Islet precursor cell (in vitro differentiated cells): ENCODE measurements around the gene PRKAR1A.

Experiments used
- DNase-seq: peaks from one replicate; pipeline ENCODE4 v3.0.0-alpha.2; 2018

The PRKAR1A gene

DNA sequence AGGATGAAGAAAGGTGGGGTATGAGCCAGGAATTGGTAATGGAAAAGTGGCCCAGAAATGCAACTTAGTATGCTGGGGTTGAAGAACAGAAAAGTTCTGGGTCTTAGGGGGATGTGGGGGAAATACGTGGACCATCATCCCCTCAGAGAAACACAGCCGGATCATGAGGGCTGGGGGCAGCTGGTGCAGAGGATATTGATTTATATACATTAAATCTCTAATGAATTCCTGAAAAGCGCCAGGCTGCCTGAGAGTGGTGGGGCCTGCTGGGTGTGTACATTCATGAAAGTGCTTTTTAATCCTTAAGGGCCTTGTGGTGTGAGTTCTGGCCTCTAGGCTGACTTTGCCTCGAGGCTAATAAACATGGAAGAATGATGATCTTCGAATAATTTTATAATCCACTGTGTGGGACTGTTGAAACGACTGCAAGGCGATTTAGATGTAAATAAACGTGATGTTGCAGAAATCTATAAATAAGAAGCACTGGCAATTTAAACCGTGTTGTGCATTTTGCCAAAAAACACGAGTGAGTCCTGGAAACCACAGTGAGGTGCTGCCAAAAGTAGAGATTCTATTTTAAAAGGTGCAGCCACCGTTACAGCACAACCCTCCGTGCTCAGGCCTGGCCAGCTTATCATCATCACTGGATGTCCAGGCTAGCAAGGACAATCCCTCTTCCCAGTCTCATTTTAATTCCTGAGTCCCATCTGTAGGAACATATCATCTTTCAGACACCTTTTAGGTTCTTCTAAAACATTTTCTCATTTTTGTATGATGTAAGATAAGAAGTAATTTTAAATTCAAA lies 32.1 kb downstream of the PRKAR1A start:
- DNase-seq = no peak

DNA sequence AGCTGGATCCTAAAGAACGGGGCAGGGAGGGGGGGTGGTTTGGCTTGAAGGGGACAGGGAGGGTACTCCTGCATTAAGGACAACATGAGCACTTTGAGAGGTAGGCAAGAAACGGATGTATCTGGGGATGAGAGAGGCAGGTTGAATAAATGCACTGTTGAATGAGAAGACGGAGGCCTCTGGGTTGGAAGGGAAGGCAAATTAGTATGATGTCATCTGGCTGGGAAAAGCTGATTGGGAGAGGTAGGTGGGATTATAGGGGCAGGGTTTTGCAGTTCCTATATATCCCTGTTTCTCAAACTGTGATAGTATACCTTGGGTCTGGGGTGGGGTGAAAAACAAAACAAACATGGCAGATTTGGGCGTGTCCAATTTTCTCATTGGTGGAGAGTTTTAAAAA lies 44.3 kb downstream of the PRKAR1A start:
- no peak for DNase-seq

DNA sequence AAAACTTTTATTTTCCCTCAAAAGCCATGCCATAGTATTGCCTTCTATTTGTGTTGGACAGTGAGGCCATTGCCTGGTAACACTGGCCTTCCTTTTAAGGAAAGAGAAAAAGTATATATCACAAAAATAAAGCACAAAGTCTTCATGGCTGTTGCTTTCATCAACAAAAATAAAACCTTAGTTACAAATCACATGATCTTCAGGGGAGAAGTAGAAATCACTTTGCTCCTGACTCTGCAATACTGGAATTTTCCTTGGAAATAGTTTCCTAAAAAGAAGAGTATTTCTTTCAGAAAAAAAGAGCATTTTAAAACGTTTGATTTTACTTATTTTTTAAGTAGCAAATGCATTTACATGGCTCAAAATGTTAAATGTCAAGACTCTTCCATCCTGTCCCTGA lies 47.1 kb downstream of the PRKAR1A start:
- no peak for DNase-seq

DNA sequence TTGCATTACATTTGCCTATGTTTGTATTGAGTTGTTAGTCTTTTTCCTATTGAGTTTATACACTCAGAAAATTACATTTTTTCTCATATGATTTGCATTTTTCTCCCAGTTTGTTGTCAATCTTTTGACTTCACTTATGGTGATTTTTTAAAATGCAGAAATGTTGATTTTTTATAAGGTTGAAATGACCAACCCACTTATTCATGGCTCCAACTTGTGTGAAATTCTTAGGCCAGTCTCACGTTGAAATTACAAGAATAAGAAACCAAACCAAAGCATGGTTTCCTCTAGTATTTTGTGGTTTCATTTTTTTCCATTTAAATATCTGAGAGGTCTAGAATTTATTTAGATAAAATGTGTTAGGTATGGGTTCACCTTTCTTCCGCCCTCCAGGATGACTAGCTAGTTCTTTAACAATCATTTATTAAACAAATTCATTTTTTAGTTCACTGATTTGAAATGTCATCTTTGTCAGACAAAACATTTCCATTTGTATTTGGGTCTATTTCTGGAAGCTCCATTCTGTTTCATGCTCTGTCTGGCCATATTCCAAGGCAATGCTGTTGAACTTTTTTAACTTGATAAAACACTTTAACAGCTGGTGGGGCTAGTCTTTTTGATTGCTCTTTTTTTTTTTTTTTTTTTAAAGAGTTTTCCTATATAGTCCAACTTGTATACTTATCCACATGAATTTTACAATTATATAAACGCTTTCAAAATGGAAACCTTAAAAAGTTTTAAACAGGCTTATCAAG lies 48.9 kb downstream of the PRKAR1A start:
- no peak for DNase-seq

DNA sequence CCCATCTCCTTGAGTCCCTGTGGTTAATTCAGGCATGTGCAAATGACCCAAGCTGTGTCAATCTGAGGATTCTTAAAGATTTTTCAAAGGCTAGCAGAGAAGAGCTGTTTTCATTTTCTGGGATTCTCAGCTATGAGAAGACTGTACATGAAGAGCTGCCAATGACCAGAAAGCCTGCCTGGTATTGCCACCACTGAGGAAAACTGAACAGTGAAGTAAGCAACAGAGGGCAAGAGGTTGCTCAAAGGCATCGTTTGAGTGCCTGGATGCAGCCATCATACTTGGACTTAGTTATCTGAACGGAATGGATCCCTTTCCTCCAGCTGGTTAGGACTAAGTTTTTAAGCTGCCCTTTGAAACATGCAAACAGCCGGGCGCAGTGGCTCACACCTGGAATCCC lies 50.5 kb downstream of the PRKAR1A start:
- DNase-seq = no peak

DNA sequence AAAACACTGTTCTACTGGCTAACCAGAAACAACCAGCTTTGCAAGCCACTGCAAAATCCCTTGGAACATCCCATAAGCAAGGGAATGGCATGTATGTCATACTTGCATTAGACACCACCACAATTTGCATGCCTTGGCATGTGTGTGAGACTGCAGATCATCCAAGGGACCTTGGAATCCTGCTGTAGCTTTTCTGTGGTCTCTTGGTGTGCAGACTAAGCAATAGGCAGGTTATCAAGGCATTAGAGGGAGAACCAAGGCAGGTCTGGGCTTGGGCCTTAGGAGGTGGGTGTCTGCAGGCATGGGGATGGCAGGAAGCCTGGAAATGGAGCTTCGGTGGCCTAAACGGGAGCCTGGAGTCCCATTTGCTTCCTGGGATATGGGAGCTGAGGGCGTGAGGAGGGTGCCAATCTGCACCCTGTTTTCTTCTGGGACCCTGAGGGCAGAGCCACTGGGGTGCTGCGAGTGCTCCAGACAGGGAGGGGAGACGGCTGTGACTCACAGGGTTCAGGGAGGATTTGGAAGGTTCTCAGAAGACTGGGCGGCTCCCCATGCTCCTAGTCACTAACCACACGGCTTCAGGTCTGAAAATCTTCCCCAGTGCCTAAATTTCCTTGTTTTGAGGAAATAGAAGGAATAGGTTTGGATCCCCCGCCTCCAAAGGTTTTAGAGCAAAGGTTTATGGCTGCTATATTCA lies 52.3 kb downstream of the PRKAR1A start:
- DNase-seq = no peak

DNA sequence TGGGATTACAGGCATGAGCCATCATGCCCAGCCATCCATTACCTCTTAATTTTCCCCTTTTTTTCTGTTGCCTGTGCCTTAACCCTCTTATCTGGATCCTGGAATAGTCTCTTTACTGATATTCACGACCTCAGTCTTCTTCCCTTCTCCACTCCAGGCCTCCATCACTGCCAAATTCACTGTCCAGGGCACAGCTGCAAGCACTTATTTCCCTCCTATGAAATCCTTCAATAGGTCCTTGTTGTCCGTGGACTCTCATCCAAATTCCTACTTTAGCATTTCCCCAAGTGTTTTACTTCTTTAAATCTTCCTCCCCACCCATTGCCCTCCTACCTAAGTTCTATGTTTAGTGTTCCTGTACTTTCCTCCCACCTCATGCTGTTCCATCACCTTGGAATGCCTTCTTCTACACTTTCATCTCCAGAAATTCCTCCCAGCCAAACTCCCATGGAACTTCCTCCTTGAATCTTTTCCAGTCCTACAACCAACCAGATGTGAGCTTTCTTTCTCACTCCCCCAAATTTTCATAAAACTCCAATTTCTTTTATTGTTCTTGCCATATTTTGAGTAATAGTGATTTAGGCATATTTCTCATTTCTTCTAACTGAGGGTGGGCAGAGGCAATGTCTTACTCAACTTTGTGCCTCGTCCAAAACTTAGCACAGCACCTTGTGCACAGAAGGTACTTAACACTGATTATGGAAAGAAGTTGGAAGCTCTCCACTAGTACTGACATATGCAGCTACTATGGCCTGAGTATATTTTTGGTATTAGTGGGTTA lies 53.6 kb downstream of the PRKAR1A start:
- no peak for DNase-seq

DNA sequence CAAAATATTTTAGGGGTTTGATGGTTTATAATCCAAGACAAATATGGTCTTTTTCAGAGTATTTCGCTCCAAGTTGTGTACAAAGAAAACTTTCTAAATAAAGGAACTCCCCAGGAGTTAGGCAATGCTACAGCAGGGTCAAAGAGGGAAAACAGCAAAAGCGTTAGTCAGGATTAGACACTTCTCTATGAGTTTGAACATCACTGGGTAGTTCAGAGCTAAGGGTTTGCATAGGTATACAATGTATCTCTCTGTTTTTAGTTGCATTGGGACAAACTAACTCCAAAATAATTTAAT lies 54.2 kb downstream of the PRKAR1A start:
- DNase-seq = no peak

DNA sequence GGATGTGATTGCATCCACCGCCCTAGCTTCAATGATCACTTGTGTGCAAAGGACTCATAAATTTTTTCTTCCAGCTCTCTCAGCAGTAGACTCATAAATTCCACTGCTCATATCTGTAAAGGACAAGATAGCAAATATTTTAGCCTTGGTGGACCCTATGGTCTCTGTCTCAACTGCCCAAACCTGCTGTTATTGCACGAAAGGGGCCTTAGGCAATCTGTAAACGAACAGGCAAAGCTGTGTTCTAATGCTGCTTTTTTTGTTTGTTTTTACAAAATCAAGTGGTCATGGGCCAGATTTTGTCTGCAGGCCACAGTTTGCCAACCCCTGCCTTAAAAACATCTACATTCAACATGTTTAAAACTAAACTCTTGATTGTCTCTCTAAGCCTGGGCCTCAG lies 54.8 kb downstream of the PRKAR1A start:
- DNase-seq = no peak

DNA sequence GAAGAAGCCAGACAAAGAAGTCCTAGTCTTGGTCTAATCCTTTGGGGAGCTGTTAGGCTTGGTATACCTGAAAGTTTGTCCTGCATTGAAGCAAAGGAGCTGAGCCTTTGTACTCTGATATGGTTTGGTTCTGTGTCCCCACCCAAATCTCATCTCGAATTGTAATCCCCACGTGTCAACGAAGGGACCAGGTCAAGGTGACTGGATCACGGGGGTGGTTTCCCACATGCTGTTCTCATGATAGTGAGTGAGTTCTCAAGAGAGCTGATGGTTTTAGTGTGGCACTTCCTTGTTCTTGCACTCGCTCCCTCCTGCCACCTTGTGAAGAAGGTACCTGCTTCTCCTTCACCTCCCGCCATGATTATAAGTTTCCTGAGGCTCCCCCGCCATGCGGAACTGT lies 55.4 kb downstream of the PRKAR1A start:
- DNase-seq = no peak

DNA sequence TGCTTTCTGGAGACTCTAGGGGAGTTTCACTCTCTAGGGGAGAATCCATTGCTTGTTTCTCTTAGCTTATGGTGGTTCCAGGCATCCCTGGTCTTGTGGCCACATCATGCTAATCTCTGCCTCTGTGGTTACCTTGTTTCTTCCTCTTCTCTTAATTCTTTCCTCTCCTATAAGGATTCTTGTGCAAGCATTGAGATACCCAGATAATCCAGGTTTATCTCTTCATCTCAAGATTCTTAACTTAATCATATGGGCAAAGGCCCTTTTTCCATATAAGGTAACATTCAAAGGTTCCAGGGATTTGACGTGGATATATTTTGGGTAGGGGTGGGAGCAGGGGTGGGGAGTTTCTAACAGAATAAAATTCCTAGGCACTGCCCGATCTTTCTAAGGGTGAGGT lies 56.4 kb downstream of the PRKAR1A start:
- no peak for DNase-seq

DNA sequence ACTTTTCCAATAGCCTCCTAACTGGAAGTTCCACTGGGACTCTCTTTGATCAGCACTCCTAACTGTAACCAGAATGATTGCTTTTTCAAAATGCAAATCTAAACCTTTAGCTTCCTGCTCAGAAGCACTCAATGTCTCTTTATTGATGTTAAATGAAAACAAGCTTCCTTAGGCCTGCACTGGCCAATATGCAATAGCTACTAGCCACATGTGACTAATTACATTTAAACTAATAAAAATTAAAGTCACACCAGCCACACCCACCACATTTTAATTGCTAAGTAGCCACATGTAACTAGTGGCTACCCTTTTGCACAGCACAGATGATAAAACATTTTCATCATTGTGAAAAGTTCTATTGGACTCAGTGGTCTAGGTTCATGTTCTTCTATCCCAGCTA lies 57.1 kb downstream of the PRKAR1A start:
- DNase-seq = no peak

DNA sequence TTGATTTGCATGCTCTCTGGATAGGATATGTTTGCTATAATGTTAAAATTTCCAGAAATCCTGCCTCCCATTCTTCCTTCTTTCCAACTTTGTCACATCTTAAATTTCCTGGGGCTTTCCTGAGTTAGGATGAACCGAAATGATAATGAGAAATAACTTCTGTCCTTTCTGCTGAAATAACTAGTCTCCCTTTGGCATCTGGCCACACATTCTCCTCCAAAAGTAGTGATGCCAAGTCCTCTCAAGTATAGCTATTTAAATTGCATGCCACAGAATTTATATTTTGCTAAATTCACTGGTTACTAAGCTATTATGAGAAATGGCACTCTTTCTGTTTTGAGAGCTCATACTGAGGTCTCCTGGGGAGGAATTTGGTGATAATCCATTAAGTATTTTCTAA lies 58.3 kb downstream of the PRKAR1A start:
- no peak for DNase-seq

DNA sequence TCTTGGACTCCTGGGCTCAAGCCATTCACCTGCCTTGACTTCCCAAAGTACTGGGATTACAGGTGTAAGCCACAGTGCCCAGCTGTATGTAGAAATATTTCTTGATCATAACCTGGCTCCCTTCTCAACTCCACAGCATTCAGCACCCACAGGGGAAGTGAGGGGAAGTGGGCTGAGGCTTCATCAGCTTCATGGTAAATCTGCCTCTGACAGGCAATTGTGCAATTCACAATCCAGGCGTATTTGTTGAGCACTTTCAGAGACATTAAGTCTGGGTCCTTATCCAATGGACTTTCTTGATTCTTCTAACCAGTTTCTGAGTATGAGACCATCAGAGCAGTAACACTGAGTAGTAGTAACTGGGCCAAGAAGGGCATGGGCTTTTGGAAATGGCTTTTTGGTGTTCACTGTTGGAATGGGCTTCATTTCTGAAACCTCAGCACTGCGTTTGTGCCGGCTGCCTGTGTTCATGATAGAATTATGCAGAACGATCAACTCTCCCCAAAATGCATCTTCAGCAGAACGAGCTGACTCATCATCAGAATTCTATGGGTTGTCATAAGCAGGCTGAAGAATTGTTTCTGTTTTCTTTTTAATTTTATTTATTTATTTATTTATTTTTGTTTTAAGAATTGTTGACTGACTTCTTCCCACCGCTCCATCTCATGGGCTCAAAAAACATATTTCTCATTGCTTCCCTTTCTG lies 60.1 kb downstream of the PRKAR1A start:
- no peak for DNase-seq

DNA sequence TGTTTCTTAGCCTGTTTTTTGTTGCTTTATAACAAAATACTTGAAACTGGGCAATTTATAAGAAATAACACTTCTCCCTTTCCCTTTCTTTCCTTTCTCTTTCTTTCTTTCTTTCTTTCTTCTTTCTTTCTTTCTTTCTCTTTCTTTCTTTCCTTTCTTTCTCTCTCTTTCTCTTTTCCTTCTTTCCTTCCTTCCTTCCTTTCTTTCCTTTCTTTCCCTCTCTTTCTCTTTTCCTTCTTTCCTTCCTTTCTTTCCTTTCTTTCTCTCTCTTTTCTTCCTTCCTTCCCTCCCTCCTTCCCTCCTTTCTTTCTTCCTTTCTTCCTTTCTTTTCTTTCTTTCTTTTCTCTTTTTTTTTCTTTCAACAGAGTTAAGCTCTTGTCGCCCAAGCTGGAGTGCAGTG lies 61.1 kb downstream of the PRKAR1A start:
- DNase-seq = no peak

DNA sequence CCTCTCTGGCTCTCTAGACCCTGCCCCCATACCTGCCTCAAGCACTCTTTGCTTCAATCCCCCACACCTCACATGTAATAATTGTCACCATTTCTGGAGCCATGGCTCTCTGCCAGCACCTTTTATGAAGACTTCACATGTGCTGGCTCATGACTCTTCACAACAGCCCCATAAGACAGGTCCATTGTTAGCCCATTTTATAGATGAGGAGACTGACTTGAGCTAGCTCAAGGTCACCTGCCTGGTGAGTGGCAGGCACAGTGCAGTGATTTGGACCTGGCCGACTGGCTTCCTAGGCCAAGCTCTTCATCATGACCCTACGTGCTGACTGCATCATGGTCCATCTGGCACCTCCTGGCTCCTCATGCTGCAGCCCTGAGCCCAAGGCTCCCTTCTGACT lies 63.9 kb downstream of the PRKAR1A start:
- DNase-seq = no peak

DNA sequence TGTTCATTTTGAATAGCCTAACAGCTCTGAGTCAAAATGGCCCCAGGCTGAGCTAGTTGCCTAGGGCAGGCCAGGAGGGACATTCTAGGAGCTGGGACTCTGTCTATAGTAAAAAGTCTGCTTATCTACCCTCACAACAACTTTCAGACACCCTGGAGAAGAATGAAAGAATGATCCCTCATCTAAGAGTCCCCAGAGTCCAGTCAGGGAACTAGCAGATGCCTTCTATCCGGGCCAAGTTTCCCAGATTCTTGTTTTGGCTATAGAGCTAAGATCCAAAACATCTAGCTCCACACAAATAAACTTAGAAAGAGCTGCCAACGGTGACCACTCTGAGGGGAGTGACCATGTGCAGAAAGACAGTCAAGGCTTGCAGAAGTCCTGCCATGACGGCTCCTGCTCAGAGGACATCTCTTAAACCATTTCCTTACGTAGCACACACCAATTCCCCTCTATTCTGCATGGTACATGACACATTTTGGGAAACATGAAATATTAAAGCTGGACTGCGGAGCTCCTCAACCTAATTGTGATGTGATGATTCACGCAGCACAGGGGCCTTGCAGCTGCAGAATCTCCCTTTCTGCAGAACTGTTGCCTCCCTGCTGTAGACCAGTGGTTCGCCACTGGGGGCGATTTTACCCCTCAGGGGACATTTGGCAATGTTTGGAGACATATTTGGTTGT lies 64.7 kb downstream of the PRKAR1A start:
- peak; percentile 66 for DNase-seq

DNA sequence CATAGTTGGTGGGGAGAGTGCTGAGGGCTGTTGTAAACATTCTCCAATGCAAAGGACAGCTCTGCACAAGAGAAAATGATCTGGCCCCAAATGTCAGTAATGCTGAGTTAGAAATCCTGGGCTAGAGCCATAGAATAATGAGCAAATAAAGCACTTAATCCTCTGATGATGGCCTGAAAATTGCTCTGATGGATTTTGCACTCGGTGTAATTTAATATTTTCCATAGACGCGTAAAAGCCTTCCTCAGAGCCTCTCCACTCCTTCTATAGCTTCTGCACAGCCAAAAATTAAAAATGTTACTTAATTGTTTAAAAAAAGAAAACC lies 65.2 kb downstream of the PRKAR1A start:
- DNase-seq = no peak

DNA sequence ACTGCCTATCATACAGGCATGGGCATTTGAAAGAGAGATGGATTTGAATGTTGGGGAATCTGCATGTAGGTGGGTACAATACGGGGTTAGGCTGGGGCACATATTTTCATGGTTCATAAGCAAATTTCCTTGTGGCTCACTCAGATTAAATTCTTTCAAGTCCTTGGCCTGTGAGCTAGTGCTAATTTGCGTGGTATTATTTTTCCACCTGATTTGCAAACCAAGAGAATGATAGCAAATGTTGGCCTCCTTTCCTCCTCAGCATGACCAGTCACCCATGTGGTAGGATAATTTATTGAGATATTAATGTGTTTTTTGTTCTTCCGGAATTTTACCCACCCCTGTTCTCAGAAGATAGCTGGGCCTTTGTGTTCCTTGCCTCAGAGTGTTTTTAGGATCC lies 66.0 kb downstream of the PRKAR1A start:
- no peak for DNase-seq

DNA sequence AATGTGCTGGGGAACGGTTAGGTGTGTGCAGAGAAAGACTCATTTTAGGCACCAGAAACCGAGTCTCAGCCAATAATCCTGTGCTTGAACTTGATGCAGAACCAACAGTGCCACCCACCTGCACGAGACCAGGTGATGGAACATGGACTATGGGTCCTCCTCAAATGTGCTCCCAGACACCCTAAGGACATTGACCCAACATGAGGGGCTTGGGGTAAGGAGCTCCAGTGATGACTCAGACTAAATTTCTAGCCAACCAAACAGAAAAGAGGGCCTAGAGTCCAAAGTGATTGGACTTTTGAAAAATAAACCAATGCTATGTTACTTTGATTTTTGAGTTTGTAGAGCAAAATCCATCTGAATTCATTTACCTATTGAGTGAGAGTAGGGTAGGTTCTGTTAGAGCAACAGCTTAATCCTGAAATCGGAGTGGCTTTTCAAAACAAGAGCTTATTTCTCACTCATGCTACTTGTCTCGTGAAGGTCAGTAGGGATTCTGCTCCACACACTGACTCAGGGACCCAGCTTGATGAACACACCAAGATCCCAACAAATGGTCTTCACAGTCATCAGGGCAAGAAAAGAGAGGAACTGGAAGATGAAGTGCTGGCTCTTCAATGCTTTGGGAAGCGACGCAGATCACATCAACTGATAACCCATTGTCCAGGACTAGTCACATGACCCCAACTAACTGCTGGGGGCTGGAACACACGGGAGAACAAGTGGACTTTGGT lies 67.1 kb downstream of the PRKAR1A start:
- no peak for DNase-seq

DNA sequence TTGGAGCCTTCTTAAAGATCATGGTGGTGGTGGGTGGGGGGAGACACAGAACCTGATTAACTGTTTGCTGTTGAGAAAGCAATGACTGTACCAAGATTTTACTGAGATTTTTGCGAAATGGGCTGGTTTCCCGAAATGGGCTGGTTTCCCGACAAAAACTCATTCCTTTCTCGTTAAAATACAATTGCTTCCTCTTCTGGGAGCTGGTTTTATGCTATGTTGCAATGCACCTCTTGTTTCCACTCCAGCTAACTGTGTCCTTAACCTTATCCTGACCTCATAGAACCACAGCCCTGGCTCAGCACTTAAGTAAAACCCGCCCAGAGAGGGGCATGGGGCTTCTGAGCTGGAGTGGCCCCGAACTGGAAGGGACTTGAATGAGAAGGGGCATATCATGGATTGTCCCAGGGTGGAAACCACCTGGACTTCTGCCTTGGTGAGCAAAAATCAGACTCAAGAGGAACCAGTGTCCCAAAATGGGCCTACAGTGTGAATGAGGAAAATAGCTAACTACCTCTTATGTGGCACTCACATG lies 68.1 kb downstream of the PRKAR1A start:
- DNase-seq = no peak
